Stimulated activated naive CD8-positive, alpha-beta T cell treated with anti-CD3 and anti-CD28 coated beads, Interleukin-15, Interleukin-2, amounts not matched to agents 100 U/mL and 50 U/mL, for 24 hours (primary cell): Measurements from ENCODE around the gene AUTS2.

ENCODE experiments used
- ATAC-seq: fragments of 150-1000 bp; cut with Tn5 transposase; one replicate; pipeline ENCODE4 v1.10.0; 2021
- DNase-seq: peaks from one replicate; pipeline ENCODE4 v3.0.0; 2021

The AUTS2 gene

GRCh38 chr7:69818636-69819332, 220.5 kb downstream of the AUTS2 start:
- ATAC-seq (no peak), DNase-seq (no peak)

GRCh38 chr7:69819333-69819705, 221.0 kb downstream of the AUTS2 start:
- ATAC-seq (no peak), DNase-seq (no peak)

- DNase-seq (no peak), ATAC-seq (no peak)
These were observed 222.4 kb downstream of the AUTS2 start for GRCh38 chr7:69820479-69821192.

GRCh38 chr7:69822386-69822785, 224.1 kb downstream of the AUTS2 start:
- no peak for DNase-seq
- ATAC-seq, result no peak

GRCh38 chr7:69823151-69823744, 225.0 kb downstream of the AUTS2 start:
- no peak for ATAC-seq
- no peak for DNase-seq

- DNase-seq, result no peak
- ATAC-seq, result no peak
These were observed 227.1 kb downstream of the AUTS2 start for GRCh38 chr7:69825113-69825972.

GRCh38 chr7:69826283-69826682, 228.0 kb downstream of the AUTS2 start:
- no peak for ATAC-seq
- DNase-seq, result no peak

- no peak for DNase-seq
- no peak for ATAC-seq
These were observed 228.9 kb downstream of the AUTS2 start for GRCh38 chr7:69827140-69827539.

- ATAC-seq (no peak), DNase-seq (no peak)
These were observed 229.3 kb downstream of the AUTS2 start for GRCh38 chr7:69827558-69827957.

GRCh38 chr7:69832356-69832755, 234.1 kb downstream of the AUTS2 start:
- no peak for ATAC-seq

GRCh38 chr7:69833964-69834363, 235.7 kb downstream of the AUTS2 start:
- ATAC-seq, result no peak

More at GRCh38 chr7:69832356-69832755, 234.1 kb downstream of the AUTS2 start:
- DNase-seq, result no peak

GRCh38 chr7:69836702-69837101, 238.4 kb downstream of the AUTS2 start:
- DNase-seq (no peak), ATAC-seq (no peak)

More at GRCh38 chr7:69833964-69834363, 235.7 kb downstream of the AUTS2 start:
- no peak for DNase-seq

- DNase-seq, result no peak
- ATAC-seq, result no peak
These were observed 239.3 kb downstream of the AUTS2 start for GRCh38 chr7:69837387-69838068.

GRCh38 chr7:69839782-69840181, 241.5 kb downstream of the AUTS2 start:
- DNase-seq (no peak), ATAC-seq (no peak)

- DNase-seq, result no peak
These were observed 242.0 kb downstream of the AUTS2 start for GRCh38 chr7:69840248-69840647.

GRCh38 chr7:69843653-69844052, 245.4 kb downstream of the AUTS2 start:
- DNase-seq, result no peak
- ATAC-seq, result no peak

More at GRCh38 chr7:69840248-69840647, 242.0 kb downstream of the AUTS2 start:
- no peak for ATAC-seq

- DNase-seq (no peak), ATAC-seq (no peak)
These were observed 246.1 kb downstream of the AUTS2 start for GRCh38 chr7:69844264-69844868.

- no peak for ATAC-seq
- DNase-seq, result no peak
These were observed 247.6 kb downstream of the AUTS2 start for GRCh38 chr7:69845721-69846495.

- ATAC-seq (no peak), DNase-seq (no peak)
These were observed 249.8 kb downstream of the AUTS2 start for GRCh38 chr7:69847921-69848612.

GRCh38 chr7:69849268-69849667, 251.0 kb downstream of the AUTS2 start:
- DNase-seq (no peak), ATAC-seq (no peak)
